ENCODE data around the gene MPIG6B.

Gene MPIG6B

GRCh38 chr6:31722173-31722572 lies 1.0 kb upstream of the MPIG6B start:
- DNase-seq, result no peak

- no peak for DNase-seq
These were observed 963 bp downstream of the MPIG6B start for GRCh38 chr6:31723980-31724691.

GRCh38 chr6:31725502-31726350 lies 2.6 kb downstream of the MPIG6B start:
- DNase-seq, result no peak

DNA sequence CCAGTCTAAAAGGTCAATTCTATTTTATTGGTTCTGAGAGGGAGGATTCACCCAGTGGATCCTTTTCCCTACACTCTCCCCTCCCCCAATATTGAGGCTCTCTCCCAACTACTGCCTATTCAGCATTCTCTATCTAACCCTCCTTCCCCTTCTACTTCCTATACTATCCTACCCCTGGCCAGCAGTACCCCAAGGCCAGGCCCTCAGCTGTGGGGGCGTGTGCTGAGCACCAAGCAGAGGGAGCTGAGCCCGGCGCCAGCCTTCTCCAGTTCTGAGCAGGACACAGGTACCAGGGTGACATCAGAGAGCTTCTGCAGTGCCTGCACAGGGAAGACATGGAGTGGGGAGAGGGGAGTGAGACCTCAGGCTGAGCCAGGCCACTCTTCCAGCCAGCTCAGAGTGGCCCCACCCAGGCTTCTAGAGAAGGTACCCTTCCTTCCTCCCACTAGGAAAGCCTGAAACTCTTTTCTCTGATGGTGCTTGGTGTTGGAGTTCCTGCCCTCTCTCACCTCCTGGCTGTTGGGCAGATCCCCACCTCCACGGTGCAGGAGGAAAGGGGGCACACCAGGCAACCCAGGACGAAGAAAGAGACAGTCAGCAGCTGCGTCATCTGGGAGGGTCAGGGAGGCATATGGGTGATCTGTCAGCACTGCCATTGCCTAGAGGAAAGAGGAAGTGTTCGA lies 4.0 kb downstream of the MPIG6B start:
- DNase-seq, result no peak

- DNase-seq, result no peak
These were observed 4.8 kb downstream of the MPIG6B start for GRCh38 chr6:31727717-31728671.

GRCh38 chr6:31728767-31729514 lies 5.8 kb downstream of the MPIG6B start, which contains the start of gene DDAH2:
TSS of gene DDAH2 (minus strand) at chr6:31729299. CDS start at chr6:31729161, 138 bp downstream.
- DNase-seq, result no peak

- peak; percentile 86 for DNase-seq
These were observed 6.4 kb downstream of the MPIG6B start for GRCh38 chr6:31729515-31729978.

DNA sequence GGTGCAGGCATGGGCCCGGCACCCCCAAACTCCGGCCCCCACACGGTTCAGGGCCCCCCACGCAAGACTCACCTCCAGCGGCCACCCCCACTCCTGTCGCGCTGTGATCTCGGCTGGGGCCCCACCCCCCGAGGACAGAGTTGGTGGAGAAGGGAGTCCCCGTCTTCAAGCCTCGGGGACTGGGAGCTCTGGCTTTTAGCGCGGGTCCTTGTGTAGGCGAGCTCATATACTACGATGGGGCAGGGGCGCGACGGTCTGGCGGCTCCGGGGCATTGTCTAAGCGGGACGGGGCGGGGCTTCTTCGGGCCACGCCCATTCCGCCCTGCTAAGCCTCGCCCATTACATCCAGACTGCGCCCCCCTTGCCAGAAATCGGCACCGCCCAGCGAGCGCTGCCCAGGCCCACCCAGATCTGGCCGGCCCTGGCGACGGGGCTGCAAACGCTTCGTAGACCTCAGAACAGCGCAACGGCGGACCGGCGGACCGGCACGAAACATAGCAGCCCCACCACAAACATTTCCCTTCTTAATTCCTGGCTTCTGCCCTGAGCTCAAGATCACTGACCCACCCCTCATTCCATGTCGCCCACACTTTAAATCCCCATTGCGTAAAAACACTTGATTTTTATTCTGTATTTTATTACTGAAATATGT lies 6.9 kb downstream of the MPIG6B start:
- peak; percentile 51 for DNase-seq

- DNase-seq, result no peak
These were observed 7.5 kb downstream of the MPIG6B start for GRCh38 chr6:31730631-31731086.

GRCh38 chr6:31732029-31732428 lies 8.9 kb downstream of the MPIG6B start:
- no peak for DNase-seq

- DNase-seq, result no peak
These were observed 10.6 kb downstream of the MPIG6B start for GRCh38 chr6:31733734-31734133.

DNA sequence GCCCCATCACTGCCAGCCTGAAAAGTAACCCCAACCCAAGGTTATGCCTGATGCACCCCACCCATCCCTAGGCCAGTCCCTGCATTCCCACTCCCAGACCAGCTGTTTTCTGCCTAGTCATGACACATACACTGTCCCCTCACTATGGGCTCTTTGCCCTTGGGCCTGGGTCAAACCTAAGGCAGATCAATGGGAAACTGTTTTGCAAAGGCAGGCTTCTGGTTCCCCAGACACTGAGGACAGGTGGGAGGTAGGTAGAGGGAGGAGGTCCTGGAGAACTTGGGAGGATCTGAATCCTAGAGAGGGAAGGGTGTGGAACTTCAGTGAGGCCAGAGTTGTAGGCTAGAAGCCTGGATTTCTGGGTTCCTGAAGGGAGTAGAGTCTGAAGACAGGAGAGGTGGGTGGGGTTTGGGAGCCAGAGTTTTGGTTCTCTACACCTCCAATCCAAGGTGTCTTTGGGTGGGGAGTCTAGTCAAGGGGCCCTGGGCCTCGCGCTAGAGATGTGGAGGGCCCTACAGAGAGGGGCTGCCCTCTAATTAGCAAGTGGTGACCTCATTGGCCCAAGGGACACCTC lies 11.2 kb downstream of the MPIG6B start:
- no peak for DNase-seq

DNA sequence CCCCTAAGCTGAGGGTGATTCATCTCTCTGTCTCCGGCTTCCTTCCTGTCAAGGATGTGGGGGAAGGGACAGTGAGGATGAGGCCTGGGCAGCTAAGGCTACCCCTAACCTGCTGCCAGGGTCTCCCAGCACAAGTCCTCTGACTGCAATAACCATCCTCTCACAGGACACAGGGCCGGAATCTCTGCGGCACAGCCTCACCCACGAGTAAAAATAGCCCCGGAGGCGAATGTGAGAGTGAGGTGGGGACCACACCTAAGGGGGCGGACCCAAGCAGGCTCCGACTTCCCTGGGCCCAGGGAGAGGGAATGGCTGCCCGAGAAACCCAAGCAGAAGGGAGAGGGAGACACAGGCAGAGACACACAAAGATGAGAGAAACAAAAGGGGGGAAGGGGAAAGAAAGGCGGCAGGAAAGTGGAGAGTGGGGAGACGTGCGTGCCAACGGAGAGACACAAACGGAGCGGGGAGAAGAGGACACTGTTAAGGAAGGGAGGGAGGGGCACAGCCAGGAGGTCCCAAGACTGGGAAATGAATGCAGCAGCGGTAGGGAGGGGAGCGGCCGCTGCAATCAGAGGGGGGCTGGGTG lies 11.7 kb downstream of the MPIG6B start:
- no peak for DNase-seq

DNA sequence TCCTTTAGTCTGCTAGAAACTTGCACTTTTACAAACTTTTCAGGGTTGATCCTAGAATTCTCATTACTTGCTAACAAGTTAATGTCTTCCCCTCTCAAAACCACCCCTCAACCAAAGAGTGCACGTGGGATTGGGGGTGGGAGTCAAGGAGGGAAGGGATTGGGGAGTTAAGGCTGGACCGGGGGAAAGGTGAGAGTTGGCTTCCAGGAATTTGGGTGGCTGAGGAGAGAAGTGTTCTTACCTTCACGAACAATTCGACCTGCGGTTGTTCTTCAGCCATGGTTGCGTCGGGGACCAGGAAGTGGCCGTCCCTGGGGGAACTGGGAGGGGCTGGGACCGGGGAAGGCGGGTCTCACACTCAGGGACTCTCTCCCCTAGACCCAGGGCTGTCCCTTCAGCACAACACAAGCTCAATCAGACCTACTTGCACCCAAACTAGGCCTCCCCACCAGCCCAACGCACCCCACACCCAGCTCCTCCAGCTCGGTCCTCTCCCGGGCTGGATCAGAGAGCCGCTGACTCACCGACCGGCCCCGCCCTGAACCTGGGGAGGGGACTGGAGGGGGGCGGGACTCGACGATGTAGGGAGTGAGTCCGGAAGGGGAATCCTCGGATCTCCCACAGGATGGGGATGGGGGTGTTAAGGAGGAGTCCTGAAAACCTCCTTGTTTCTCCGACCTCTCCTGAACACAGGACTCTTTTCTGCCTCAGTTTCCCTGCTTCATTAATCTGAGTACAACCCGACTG lies 13.0 kb downstream of the MPIG6B start, which contains the start of gene CLIC1:
TSS of gene CLIC1 (minus strand) at position 510 of the 747 bp plus-strand sequence. CDS start at position 280, 230 bp downstream.
- peak; percentile 82 for DNase-seq

- DNase-seq, result no peak
These were observed 13.7 kb downstream of the MPIG6B start for GRCh38 chr6:31736768-31737314.

- DNase-seq, result peak; percentile 72
These were observed 14.3 kb downstream of the MPIG6B start for GRCh38 chr6:31737315-31737990.

DNA sequence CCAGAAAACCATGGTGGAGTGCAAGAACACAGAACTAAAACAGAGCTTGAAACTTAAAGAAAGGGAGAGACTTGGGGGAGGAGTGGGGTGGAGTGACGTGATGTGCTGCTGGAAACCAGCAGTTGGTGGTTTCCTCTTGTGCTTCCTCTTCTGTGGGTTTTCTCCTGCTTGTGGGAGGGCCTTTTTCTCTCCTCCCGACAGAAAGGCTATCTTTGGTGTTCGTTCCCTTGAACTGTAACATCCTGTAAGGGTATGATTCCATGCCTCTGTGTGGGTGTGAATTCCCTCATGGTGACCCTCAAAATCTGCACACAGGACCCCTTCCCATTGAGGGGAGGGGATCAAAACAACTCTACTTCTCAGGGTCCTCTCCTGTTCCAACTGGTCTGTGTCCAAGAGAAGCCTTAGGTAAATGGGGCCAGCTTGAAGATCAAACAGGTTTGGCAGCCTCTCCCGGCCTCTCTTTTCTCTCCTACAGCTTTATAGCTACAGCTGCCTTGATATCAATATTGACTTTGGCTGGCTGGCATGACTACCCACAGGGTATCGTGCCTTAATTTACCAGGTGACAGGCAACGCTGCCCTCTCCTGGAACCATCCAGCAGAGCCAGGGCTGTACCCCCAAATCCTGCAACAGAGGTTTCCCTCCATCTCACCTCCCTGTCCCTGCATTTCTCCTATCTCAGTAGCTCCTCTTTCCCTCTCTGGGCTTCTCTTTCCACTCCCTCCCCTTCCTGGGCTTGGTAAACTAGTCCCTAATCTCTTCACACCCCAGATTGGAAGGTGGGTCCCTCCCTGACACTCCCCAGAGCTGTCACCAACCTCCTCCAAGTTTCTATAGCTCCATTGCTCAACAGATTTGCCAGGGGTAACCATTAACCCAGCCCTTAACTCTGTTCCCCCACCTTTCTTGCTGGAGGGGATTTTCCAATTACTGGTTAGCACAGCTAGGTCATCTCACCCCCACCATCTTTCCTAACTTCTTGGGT lies 15.1 kb downstream of the MPIG6B start:
- DNase-seq, result peak; percentile 95
